H1 (cell line): ENCODE measurements around the gene CSF3. TPM values are rescaled to one million over a fixed set of nuclear protein-coding genes. Genes with fewer than 3 reads are reported as not detected.
A peak's percentile ranks its signal among the peaks of the same experiment; 100 is the strongest.

Source experiments
- BACH1 ChIP-seq: IDR thresholded peaks from 2 replicates; pipeline ENCODE4 v1.6.1; 2012; ENCODE audit warnings: low read length, improper control_type of control experiment
- CBX8 ChIP-seq: fragments of 300-800, 300-1000 bp; sonication (generic); IDR thresholded peaks from 2 replicates; pipeline ENCODE4 v1.7.1; 2016; ENCODE audit warnings: low read depth, low read length, borderline replicate concordance
- CHD1 ChIP-seq: IDR thresholded peaks from 2 replicates; pipeline ENCODE4 v1.6.1; 2012; ENCODE audit warnings: low read depth, low read length, improper control_type of control experiment
- CHD2 ChIP-seq: IDR thresholded peaks from 2 replicates; pipeline ENCODE4 v1.6.1; 2012; ENCODE audit warnings: low read length, improper control_type of control experiment
- CTCF ChIP-seq, 3 experiments: IDR thresholded peaks; 1 replicate in 2 of 3; 2 replicates in 1 of 3; pipeline versions ENCODE4 v1.5.1 to v1.6.1; 2011; ENCODE audit warnings: low read length in 3 of 3, mild to moderate bottlenecking in 3 of 3, inconsistent platforms in 2 of 3, low read depth in 1 of 3, moderate library complexity in 1 of 3; ENCODE audit not compliant: insufficient read depth in 1 of 3; ENCODE audit errors: control extremely low read depth in 1 of 3
- EGR1 ChIP-seq: IDR thresholded peaks from 2 replicates; pipeline ENCODE4 v1.6.1; 2011; ENCODE audit warnings: low read depth, low read length, borderline replicate concordance
- GABPA ChIP-seq: IDR thresholded peaks from 2 replicates; pipeline ENCODE4 v1.6.1; 2011; ENCODE audit warnings: mild to moderate bottlenecking, low read length, moderate library complexity, borderline replicate concordance; ENCODE audit not compliant: insufficient read depth
- HDAC2 ChIP-seq, 2 experiments: fragments of 300-600 bp in 1 of 2; sonication (generic) in 1 of 2; IDR thresholded peaks; 2 replicates each; pipeline ENCODE4 v1.6.1; 2011 to 2012; ENCODE audit warnings: low read depth in 2 of 2, low read length in 2 of 2, mild to moderate bottlenecking in 2 of 2, moderate library complexity in 2 of 2, borderline replicate concordance in 1 of 2, inconsistent platforms in 1 of 2
- KDM5A ChIP-seq: fragments of 200-600 bp; IDR thresholded peaks from 2 replicates; pipeline ENCODE4 v1.7.1; 2012; ENCODE audit warnings: mild to moderate bottlenecking, low read length, inconsistent platforms, mixed read lengths
- MAFK ChIP-seq: IDR thresholded peaks from 2 replicates; pipeline ENCODE4 v1.6.1; 2012; ENCODE audit warnings: low read depth, mild to moderate bottlenecking, improper control_type of control experiment, low read length
- NANOG ChIP-seq: IDR thresholded peaks from 2 replicates; pipeline ENCODE4 v1.6.1; 2011; ENCODE audit warnings: low read length, low read depth, mild to moderate bottlenecking, inconsistent platforms; ENCODE audit not compliant: insufficient read depth, poor library complexity, severe bottlenecking
- NRF1 ChIP-seq: IDR thresholded peaks from 2 replicates; pipeline ENCODE4 v1.6.1; 2011; ENCODE audit warnings: mild to moderate bottlenecking, low read depth, low read length, improper control_type of control experiment
- PHF8 ChIP-seq: fragments of 200-600 bp; sonication (generic); conservative IDR thresholded peaks from 2 replicates; pipeline ENCODE4 v1.7.1; 2012; ENCODE audit warnings: low read depth, mild to moderate bottlenecking, inconsistent platforms, low read length, moderate library complexity
- POLR2A ChIP-seq, 2 experiments: IDR thresholded peaks; 1 replicate in 1 of 2; 2 replicates in 1 of 2; pipeline ENCODE4 v1.6.1; 2011; ENCODE audit warnings: low read depth in 2 of 2, low read length in 2 of 2, mild to moderate bottlenecking in 2 of 2; ENCODE audit errors: control extremely low read depth in 1 of 2
- RFX5 ChIP-seq: IDR thresholded peaks from 2 replicates; pipeline ENCODE4 v1.6.1; 2011; ENCODE audit warnings: low read depth, low read length, improper control_type of control experiment, borderline replicate concordance
- RNF2 ChIP-seq: fragments of 200-900, 300-1000 bp; sonication (generic); IDR thresholded peaks from 2 replicates; pipeline ENCODE4 v1.7.1; 2016; ENCODE audit warnings: borderline replicate concordance, low read depth, mild to moderate bottlenecking, antibody characterized with exemption, low read length; ENCODE audit not compliant: poor library complexity, severe bottlenecking; ENCODE audit errors: missing control alignments
- SIN3A ChIP-seq, 2 experiments: IDR thresholded peaks in 1 of 2; conservative IDR thresholded peaks in 1 of 2; 2 replicates each; pipeline ENCODE4 v1.6.1; 2011 to 2012; ENCODE audit warnings: low read length in 2 of 2, improper control_type of control experiment in 1 of 2, low read depth in 1 of 2, mild to moderate bottlenecking in 1 of 2
- SIX5 ChIP-seq: IDR thresholded peaks from 2 replicates; pipeline ENCODE4 v1.6.1; 2011; ENCODE audit warnings: mild to moderate bottlenecking, low read depth, low read length
- SP2 ChIP-seq: IDR thresholded peaks from 2 replicates; pipeline ENCODE4 v1.6.1; 2012; ENCODE audit warnings: mild to moderate bottlenecking, low read length, inconsistent platforms
- TAF1 ChIP-seq: IDR thresholded peaks from 2 replicates; pipeline ENCODE4 v1.6.1; 2011; ENCODE audit warnings: mild to moderate bottlenecking, low read depth, low read length
- polyA plus RNA-seq, 7 experiments: library from polyadenylated mRNA; depleted of rRNA in 3 of 7; stranded (reverse) in 5 of 7; unstranded in 2 of 7; fragments of >200 nt in 5 of 7; fragments of 200-250 nt in 2 of 7; gene quantifications; 1 replicate in 5 of 7; 2 replicates in 1 of 7; 4 replicates in 1 of 7; pipeline versions ENCODE4 v1.2.1 to v1.2.3, GENCODE V29; 2011 to 2013; ENCODE audit warnings: missing spikeins in 2 of 7, mixed read lengths in 2 of 7
- total RNA-seq: library from RNA; stranded (reverse); fragmentation: NEBNext Ultra II Directional; extraction: Animal tissue kit (Norgen Biotek cat#: 25700); gene quantifications from 2 replicates; pipeline ENCODE4 v1.2.1, GENCODE V29; 2021
- TF ChIP-seq, protein P1 (sequence below): IDR thresholded peaks from 2 replicates; pipeline ENCODE4 v1.6.1; 2012; ENCODE audit warnings: inconsistent platforms

Gene CSF3
- total and polyA plus RNA-seq, 2 of the 8 experiments (the other 6 are each of a cell fraction or from before 2014, with no cell fraction given), result 0.03 TPM; not detected in 1

GRCh38 chr17:40026816-40027613, 11.8 kb downstream of the CSF3 start (continued):
- no peak for TF ChIP-seq CBX8
- no peak for TF ChIP-seq EGR1
- no peak for TF ChIP-seq POLR2A (IDR thresholded peaks at IDR 0.05; ENCODE audit: control extremely low read depth in 1 of 2, low read depth in 2 of 2, low read length in 2 of 2)
- TF ChIP-seq SIN3A (conservative IDR thresholded peaks at IDR 0.05 in 1 of 2, IDR thresholded peaks at IDR 0.05 in 1 of 2; ENCODE audit: low read depth in 1 of 2, low read length in 2 of 2), result no peak
- TF ChIP-seq SP2, result no peak
- no peak for TF ChIP-seq NANOG
- no peak for TF ChIP-seq MAFK
- TF ChIP-seq RNF2, result no peak
- no peak for TF ChIP-seq BACH1
- TF ChIP-seq CHD2, result no peak
- no peak for TF ChIP-seq NRF1
- no peak for TF ChIP-seq PHF8
- TF ChIP-seq, protein P1, sequence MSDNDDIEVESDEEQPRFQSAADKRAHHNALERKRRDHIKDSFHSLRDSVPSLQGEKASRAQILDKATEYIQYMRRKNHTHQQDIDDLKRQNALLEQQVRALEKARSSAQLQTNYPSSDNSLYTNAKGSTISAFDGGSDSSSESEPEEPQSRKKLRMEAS, result peak; percentile 11; the same call in 1 of the 2 replicates
- TF ChIP-seq CTCF (IDR thresholded peaks at IDR 0.05; ENCODE audit: control extremely low read depth in 1 of 3, insufficient read depth in 1 of 3, low read depth in 1 of 3, low read length in 3 of 3), result peak; percentile 91 to 97 (median 96)
- no peak for TF ChIP-seq HDAC2 (IDR thresholded peaks at IDR 0.05; ENCODE audit: borderline replicate concordance in 1 of 2, low read depth in 2 of 2, low read length in 2 of 2)
- no peak for TF ChIP-seq RFX5
- no peak for TF ChIP-seq GABPA
- TF ChIP-seq TAF1, result no peak
- TF ChIP-seq KDM5A, result no peak
- TF ChIP-seq CHD1, result no peak
- TF ChIP-seq SIX5, result no peak
